Measurements from ENCODE around the gene AP1S3. TPM values are rescaled to one million over a fixed set of nuclear protein-coding genes. Genes with fewer than 3 reads are reported as not detected.

Gene AP1S3
- polyA plus RNA-seq (2012; ENCODE audit: insufficient read length, low read depth): 2.3 TPM

DNA sequence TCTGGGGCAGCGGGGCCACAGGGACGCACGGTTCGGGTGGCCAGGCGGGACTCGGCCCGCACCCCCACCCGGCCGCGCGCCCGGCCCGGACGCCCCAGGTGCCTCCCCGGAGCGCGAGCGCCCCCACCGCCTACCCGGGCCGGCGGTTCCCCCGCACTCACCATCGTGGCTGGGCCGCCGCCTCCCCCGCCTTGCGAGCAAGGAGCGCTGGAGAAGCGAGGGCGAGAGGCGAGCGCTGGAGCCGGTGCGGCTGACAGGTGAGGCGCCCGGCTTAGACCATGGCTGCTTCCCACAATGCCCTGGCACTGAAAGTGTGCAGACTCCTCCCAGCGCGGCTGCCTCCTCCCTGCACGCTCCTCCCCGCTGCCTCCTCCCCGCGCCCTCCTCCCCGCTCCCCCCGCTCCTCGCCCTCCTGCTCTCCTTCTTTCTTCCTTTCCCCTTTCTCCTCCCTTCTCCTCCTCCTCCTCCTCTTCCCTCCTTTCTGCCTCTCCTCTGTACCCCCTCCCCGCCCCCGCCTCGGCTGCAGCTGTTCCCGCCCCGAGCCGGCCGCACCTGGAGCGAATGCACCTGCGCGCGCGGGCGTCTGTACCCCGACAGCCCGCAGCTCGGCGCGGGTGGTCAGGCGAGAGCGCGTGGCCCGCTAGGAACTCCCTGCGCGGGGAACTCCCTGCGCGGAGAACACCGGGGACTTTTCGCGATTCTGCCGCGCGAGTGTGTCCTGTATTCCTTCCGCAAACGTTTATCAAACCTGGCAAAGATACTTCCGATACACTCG is at the start of gene AP1S3:
TSS of gene AP1S3 (minus strand) at position 296 of the 775 bp plus-strand sequence. CDS start at position 164, 132 bp downstream.
- TF ChIP-seq FOXP2 (optimal IDR thresholded peaks at IDR 0.05; ENCODE audit: borderline replicate concordance, extremely low read depth, extremely low read length, insufficient read depth) (no peak), SIN3A (IDR thresholded peaks at IDR 0.05; ENCODE audit: borderline replicate concordance, insufficient read depth, low read length) (no peak), REST (IDR thresholded peaks at IDR 0.05; ENCODE audit: insufficient read depth in 1 of 2, low read depth in 2 of 2, low read length in 2 of 2) (no peak), POLR2AphosphoS5 (IDR thresholded peaks at IDR 0.05; ENCODE audit: low read depth, low read length) (no peak; the same call in 1 of the 2 replicates), TAF1 (IDR thresholded peaks at IDR 0.05; ENCODE audit: borderline replicate concordance, insufficient read depth, low read length) (no peak)

GRCh38 chr2:223887127-223887526 is 49.7 kb upstream of the AP1S3 start:
- TF ChIP-seq SIN3A (IDR thresholded peaks at IDR 0.05; ENCODE audit: borderline replicate concordance, insufficient read depth, low read length) (no peak), REST (IDR thresholded peaks at IDR 0.05; ENCODE audit: insufficient read depth in 1 of 2, low read depth in 2 of 2, low read length in 2 of 2) (no peak), FOXP2 (optimal IDR thresholded peaks at IDR 0.05; ENCODE audit: borderline replicate concordance, extremely low read depth, extremely low read length, insufficient read depth) (no peak), POLR2AphosphoS5 (IDR thresholded peaks at IDR 0.05; ENCODE audit: low read depth, low read length) (no peak), TAF1 (IDR thresholded peaks at IDR 0.05; ENCODE audit: borderline replicate concordance, insufficient read depth, low read length) (no peak)

DNA sequence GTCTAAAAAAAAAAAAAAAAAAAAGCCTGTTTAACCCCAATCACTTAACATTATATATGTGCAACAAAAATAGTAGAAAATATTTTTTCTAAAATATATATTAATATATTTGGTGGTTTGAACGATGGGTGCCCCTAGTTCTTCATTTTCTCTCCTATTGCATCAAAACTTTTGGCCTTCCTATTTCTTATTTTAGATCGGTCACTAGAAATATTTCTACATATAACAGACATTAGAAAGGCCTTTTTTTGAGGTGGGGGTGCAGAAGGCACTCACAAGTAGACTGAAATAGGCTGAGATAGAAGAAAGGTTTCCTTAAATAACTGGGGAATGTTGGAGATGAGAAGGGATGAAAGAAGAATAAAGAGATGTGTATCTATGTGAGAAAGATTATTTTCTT is 49.3 kb upstream of the AP1S3 start:
- TF ChIP-seq POLR2AphosphoS5 (IDR thresholded peaks at IDR 0.05; ENCODE audit: low read depth, low read length) (no peak), REST (IDR thresholded peaks at IDR 0.05; ENCODE audit: insufficient read depth in 1 of 2, low read depth in 2 of 2, low read length in 2 of 2) (no peak), SIN3A (IDR thresholded peaks at IDR 0.05; ENCODE audit: borderline replicate concordance, insufficient read depth, low read length) (no peak), TAF1 (IDR thresholded peaks at IDR 0.05; ENCODE audit: borderline replicate concordance, insufficient read depth, low read length) (no peak), FOXP2 (optimal IDR thresholded peaks at IDR 0.05; ENCODE audit: borderline replicate concordance, extremely low read depth, extremely low read length, insufficient read depth) (no peak)

DNA sequence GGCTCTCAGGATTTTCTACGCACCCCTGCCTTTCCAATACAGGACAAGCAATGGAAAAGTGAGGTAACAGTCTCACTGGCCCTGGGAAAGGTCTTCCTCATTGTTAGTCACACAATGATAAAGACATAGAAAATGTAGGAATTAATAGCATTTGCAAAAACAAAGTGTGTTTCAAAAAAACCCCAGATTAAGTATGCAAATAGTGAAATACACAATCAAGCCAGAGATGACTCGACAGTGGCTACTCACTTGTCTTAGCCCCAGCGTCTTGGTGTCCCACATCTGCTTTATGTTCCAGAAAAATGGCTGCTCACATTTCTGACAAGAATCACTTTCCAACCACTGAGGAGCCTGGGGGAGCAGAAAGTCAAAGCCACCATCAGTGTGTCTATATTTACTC is 47.0 kb upstream of the AP1S3 start:
- no peak for TF ChIP-seq REST (IDR thresholded peaks at IDR 0.05; ENCODE audit: insufficient read depth in 1 of 2, low read depth in 2 of 2, low read length in 2 of 2)
- TF ChIP-seq TAF1 (IDR thresholded peaks at IDR 0.05; ENCODE audit: borderline replicate concordance, insufficient read depth, low read length): no peak
- TF ChIP-seq SIN3A (IDR thresholded peaks at IDR 0.05; ENCODE audit: borderline replicate concordance, insufficient read depth, low read length): no peak
- no peak for TF ChIP-seq POLR2AphosphoS5 (IDR thresholded peaks at IDR 0.05; ENCODE audit: low read depth, low read length)
- no peak for TF ChIP-seq FOXP2 (optimal IDR thresholded peaks at IDR 0.05; ENCODE audit: borderline replicate concordance, extremely low read depth, extremely low read length, insufficient read depth)

Measured in PFSK-1 (cell line).